Activated CD4-positive, alpha-beta T cell treated with anti-CD3 and anti-CD28 coated beads for 36 hours (primary cell): ENCODE results near the gene GPALPP1. TPM values are rescaled to one million over a fixed set of nuclear protein-coding genes. Genes with fewer than 3 reads are reported as not detected.
"Not testable (repeated sequence)": the region's sequence is repeated elsewhere in the genome, so short reads cannot be mapped to it uniquely, and the experiment has no call there.

Experiments used
- ATAC-seq: fragments of 200-7000 bp; cut with Tn5 transposase; one replicate; pipeline ENCODE4 v1.10.0; 2021; ENCODE audit warnings: mild to moderate bottlenecking, moderate library complexity
- CTCF ChIA-PET: fragments of 350-600 bp; sonication (Branson Sonifier 250); formaldehyde crosslinking; loops from one replicate; lab custom pipeline; 2021; ENCODE audit warnings: antibody characterized with exemption; lab: Charles Lee
- POLR2A ChIA-PET: fragments of 350-600 bp; sonication (Branson Sonifier 250); formaldehyde crosslinking; loops from one replicate; lab custom pipeline; 2021; ENCODE audit warnings: antibody characterized with exemption, inconsistent platforms; lab: Charles Lee
- DNase-seq: peaks from one replicate; pipeline ENCODE4 v3.0.0-alpha.2; 2020
- H3K27ac Mint-ChIP-seq: one replicate; pipeline ENCODE4 v1.8.0; 2021; ENCODE audit warnings: mixed read lengths
- H3K27me3 Mint-ChIP-seq: one replicate; pipeline ENCODE4 v1.8.0; 2021; ENCODE audit warnings: mixed read lengths
- H3K36me3 Mint-ChIP-seq: one replicate; pipeline ENCODE4 v1.8.0; 2021; ENCODE audit warnings: low read depth, mixed read lengths
- H3K4me1 Mint-ChIP-seq: one replicate; pipeline ENCODE4 v1.8.0; 2021; ENCODE audit warnings: mixed read lengths
- H3K4me3 Mint-ChIP-seq: one replicate; pipeline ENCODE4 v1.8.0; 2021; ENCODE audit warnings: mild to moderate bottlenecking, moderate library complexity, mixed read lengths
- H3K9me3 Mint-ChIP-seq: one replicate; pipeline ENCODE4 v1.8.0; 2021; ENCODE audit warnings: low read depth, mixed read lengths
- intact Hi-C, 2 experiments: fragments of 100-400 bp; cut with DNase I in 1 of 2; cut with micrococcal nuclease in 1 of 2; formaldehyde crosslinking; loops; one replicate each; pipeline versions ENCODE4 v1.14.2 to v1.15.1; 2022 to 2024; cut with DNase I, micrococcal nuclease
- total RNA-seq, 2 experiments: library from RNA; stranded (reverse); gene quantifications; one replicate each; pipeline ENCODE4 v1.2.3, GENCODE V29; 2021

The GPALPP1 gene, protein sequence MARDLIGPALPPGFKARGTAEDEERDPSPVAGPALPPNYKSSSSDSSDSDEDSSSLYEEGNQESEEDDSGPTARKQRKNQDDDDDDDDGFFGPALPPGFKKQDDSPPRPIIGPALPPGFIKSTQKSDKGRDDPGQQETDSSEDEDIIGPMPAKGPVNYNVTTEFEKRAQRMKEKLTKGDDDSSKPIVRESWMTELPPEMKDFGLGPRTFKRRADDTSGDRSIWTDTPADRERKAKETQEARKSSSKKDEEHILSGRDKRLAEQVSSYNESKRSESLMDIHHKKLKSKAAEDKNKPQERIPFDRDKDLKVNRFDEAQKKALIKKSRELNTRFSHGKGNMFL
- 10 to 100 TPM; 31.8 to 40.5 TPM for total RNA-seq

DNA sequence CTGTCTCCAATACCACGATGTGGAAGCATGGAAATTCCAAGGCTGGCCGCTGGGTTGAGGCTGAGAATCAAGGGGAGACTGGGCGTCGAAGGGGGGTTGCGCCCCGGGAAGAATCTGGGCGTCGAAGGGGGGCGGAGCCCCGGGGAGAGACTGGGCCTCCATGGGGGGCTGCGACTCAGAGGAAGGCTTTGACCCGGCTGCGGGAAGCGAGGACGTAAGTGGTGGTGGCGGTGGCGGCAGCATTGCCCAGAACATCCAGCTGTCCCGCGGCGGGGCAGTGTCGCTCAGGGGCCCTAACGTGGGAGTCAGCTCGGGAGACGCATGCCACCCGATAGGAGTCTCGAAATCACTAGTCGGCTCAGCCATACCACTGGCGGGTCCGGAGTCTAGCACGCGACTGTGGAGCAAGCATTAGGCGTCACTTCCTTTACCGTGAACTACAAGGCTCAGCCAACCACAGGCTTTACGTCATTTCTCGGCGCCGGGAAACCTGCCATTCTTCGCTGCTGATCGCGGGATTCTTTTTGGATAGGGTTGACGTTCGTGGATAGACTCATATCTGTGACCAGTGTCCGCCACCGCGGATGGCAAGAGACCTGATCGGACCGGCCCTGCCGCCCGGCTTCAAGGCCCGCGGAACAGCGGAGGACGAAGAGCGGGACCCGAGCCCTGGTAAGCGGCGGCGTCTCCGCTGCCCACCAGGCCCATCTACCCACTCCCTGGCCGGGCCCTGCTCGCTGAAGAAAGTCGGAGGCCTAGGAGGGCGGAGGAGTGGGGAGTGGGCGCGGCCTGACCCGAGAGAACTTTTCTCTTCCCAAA lies at the start of gene GPALPP1, which contains the start of gene NUFIP1:
Gene GPALPP1, plus strand, starts transcription at position 468 of the 819 bp plus-strand sequence. Its CDS starts 117 bp downstream, at position 585.
Gene NUFIP1, minus strand, starts transcription at position 401 of the 819 bp plus-strand sequence. Its CDS starts 35 bp downstream, at position 366.
- CTCF ChIA-PET, result interaction anchor here (0.8 kb wide), 1 partner anchor 423 kb away, joined by 3 read pairs; no protein-coding TSS in a partner anchor
- ATAC-seq, result peak; percentile 99

DNA sequence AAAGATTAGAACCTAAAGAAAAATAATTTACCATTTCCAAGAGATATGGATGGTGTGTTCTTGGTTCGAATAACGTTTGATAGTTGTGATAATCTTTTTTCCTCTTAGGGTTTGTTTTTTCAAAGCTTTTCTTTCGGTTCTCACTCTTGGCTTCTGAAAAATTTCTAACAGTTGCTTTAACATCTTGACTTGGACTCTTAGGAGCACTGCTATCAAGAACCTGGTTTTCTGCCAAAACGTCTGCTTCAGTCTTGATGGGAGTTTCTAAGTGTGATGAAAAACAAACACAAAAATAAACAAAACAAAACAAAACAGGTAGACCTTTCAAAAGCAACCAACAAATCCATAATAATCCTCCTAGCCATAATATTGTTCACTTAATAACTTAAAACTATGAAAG lies 45.9 kb upstream of the GPALPP1 start:
- intact Hi-C loops, DNase-seq, ATAC-seq, POLR2A ChIA-PET, H3K27ac Mint-ChIP-seq, H3K9me3 Mint-ChIP-seq, H3K27me3 Mint-ChIP-seq, H3K4me1 Mint-ChIP-seq, H3K4me3 Mint-ChIP-seq: not testable (repeated sequence)
- CTCF ChIA-PET, result interaction anchor here (0.6 to 2.9 kb wide), 6 partner anchors 25 to 545 kb away, joined by 3 to 11 read pairs (median 5); no protein-coding TSS in a partner anchor
- H3K36me3 Mint-ChIP-seq, result peaks cover 18% of the 10 kb centered on the region

More for the DNA sequence above, at the start of gene GPALPP1, which contains the start of gene NUFIP1:
- no peaks in the 10 kb centered on the region for H3K27me3 Mint-ChIP-seq
- intact Hi-C loops, result loop anchor here (1.0 to 5.0 kb wide), 9 partner anchors 71 to 1063 kb away; partner anchors contain the start of genes COG3 (in 1 of the 2), GTF2F2 (in 1 of the 2), SLC25A30 (in 1 of the 2) and TPT1 (in 1 of the 2)
- POLR2A ChIA-PET, result interaction anchor here (0.8 kb wide), 1 partner anchor 104 kb away, joined by 3 read pairs; no protein-coding TSS in a partner anchor
- H3K9me3 Mint-ChIP-seq, result no peaks in the 10 kb centered on the region
- peak; percentile 97 for DNase-seq
- peaks cover 12% of the 10 kb centered on the region for H3K36me3 Mint-ChIP-seq
- peaks cover 57% of the 10 kb centered on the region for H3K4me1 Mint-ChIP-seq
- H3K4me3 Mint-ChIP-seq, result peak within 1 kb of the TSS; percentile 98
- H3K27ac Mint-ChIP-seq, result peak within 1 kb of the TSS; percentile 96

DNA sequence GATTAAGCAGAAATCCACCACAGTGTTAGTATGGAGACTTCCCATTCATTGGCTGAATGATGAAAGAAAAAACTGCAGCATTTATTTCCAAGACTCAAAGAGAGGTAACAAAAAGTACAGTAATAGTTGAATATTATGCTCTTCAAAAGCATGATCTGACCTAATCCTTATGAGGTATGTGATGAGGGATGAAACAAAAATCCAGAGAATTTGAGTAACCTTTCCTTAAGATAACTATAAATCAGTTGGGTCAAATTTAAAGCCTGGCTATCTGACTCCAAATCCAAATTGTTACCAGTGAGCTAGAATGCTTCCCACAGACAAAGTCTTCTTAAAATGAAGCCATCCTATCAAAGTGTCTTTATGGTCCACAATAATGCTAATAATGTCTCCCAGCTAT lies 38.2 kb upstream of the GPALPP1 start:
- CTCF ChIA-PET, result interaction anchor here (0.9 kb wide), 1 partner anchor 34 kb away, joined by 3 read pairs; no protein-coding TSS in a partner anchor
- H3K36me3 Mint-ChIP-seq, result peaks cover 19% of the 10 kb centered on the region
- no peak overlapping the region for H3K27ac Mint-ChIP-seq
- H3K4me1 Mint-ChIP-seq, result no peaks in the 10 kb centered on the region
- H3K27me3 Mint-ChIP-seq, result no peaks in the 10 kb centered on the region
- DNase-seq, result no peak
- no peaks in the 10 kb centered on the region for H3K9me3 Mint-ChIP-seq
- intact Hi-C loops, result no loop called here
- POLR2A ChIA-PET, result no interaction called here
- H3K4me3 Mint-ChIP-seq, result no peak overlapping the region
- no peak for ATAC-seq

DNA sequence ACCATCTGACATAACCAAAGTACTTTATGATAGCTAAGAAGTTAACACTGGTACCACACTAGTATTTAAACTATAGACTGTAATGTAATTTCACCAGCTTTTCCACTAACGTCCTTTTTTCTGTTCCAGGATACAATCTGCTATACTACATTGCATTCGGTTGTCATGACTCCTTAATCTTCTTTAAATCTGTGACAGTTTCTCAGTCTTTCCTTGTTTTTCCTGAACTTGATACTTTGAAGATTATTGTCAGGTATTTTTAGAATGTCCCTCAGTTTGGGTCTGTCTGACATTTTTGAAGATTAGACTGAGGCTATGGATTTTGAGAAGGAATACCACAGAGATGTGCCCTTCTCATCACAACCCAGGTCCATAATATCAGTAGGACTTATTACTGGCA lies 36.7 kb upstream of the GPALPP1 start:
- no peaks in the 10 kb centered on the region for H3K27me3 Mint-ChIP-seq
- ATAC-seq, result no peak
- H3K36me3 Mint-ChIP-seq, result peaks cover 19% of the 10 kb centered on the region
- ChIA-PET CTCF (no interaction called here), POLR2A (no interaction called here)
- intact Hi-C loops, result no loop called here
- DNase-seq, result no peak
- H3K4me3 Mint-ChIP-seq, result no peak overlapping the region
- H3K27ac Mint-ChIP-seq, result no peak overlapping the region
- no peaks in the 10 kb centered on the region for H3K4me1 Mint-ChIP-seq
- H3K9me3 Mint-ChIP-seq, result no peaks in the 10 kb centered on the region

DNA sequence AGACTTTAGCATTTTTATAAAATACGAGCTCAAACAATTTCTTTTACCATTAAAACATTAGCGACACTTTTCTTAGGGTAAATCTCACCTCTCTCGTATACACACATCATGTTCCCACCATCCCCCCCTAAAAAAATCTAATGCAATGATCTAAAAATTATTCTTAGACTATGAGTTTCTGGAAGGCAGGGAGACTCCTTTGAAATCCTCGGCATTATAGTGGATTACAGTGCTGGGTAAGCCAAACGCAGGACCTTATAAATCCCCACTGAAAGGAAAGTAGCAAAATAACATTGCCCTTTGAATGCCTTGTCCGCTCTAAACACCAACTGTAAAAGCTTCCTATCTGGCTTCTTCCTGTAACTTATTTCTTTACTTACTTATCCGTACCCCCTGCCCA lies 35.1 kb upstream of the GPALPP1 start:
- intact Hi-C loops, result no loop called here
- DNase-seq (no peak), ATAC-seq (no peak)
- Mint-ChIP-seq H3K9me3 (no peaks in the 10 kb centered on the region), H3K36me3 (peaks cover 14% of the 10 kb centered on the region), H3K4me3 (no peak overlapping the region), H3K27me3 (no peaks in the 10 kb centered on the region), H3K27ac (no peak overlapping the region), H3K4me1 (no peaks in the 10 kb centered on the region)
- CTCF ChIA-PET, result interaction anchor here (0.8 to 1.1 kb wide), 2 partner anchors 12 to 15 kb away, joined by 3 read pairs; no protein-coding TSS in a partner anchor
- POLR2A ChIA-PET, result no interaction called here

DNA sequence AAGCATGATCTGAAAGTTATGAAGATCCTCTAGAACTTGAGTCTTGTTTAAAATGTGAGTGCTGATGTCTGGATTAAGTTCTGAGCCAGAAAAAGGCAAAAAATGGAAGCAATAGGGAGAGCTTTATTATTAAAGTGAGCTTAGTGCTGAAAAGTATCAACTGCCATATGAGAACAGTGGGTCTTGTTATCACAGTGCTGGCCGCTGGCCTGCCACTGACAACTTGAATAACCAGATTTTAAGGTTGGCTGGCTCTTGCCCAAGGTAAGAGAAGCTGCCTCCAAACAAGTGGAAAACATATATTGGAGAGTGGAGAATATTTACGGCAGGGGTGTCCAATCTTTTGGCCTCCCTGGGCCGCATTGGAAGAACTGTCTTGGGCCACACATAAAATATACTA lies 33.9 kb upstream of the GPALPP1 start:
- no peaks in the 10 kb centered on the region for H3K27me3 Mint-ChIP-seq
- intact Hi-C loops, result no loop called here
- H3K27ac Mint-ChIP-seq, result no peak overlapping the region
- no peaks in the 10 kb centered on the region for H3K4me1 Mint-ChIP-seq
- H3K9me3 Mint-ChIP-seq, result no peaks in the 10 kb centered on the region
- no peak overlapping the region for H3K4me3 Mint-ChIP-seq
- ChIA-PET POLR2A (interaction anchor here (0.8 kb wide), 1 partner anchor 540 kb away, joined by 3 read pairs; no protein-coding TSS in a partner anchor), CTCF (interaction anchor here (2.1 kb wide), 1 partner anchor 13 kb away, joined by 4 read pairs; no protein-coding TSS in a partner anchor)
- H3K36me3 Mint-ChIP-seq, result peaks cover 18% of the 10 kb centered on the region
- ATAC-seq (no peak), DNase-seq (no peak)

DNA sequence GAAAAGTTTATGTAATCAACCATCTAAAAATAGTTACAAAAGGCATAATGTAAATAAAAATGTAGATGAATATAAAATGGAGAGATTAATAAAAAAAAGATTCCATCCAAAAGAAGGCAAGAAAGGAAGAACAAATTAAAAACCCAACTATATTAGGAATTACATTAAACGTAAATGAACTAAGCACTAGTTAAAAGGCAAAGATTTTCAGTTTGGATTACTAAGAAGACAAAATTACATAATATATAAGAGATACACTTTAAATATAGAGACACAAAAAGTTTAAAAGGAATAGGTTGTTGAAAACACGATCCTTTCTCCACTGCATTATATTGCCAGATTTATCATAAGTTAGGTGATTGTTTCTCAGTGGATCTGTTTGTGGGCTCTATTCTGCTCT lies 27.3 kb upstream of the GPALPP1 start:
- POLR2A ChIA-PET, result no interaction called here
- Mint-ChIP-seq H3K27ac (no peak overlapping the region), H3K4me3 (no peak overlapping the region), H3K36me3 (peaks cover 52% of the 10 kb centered on the region), H3K27me3 (no peaks in the 10 kb centered on the region), H3K4me1 (peaks cover 2% of the 10 kb centered on the region), H3K9me3 (peaks cover 11% of the 10 kb centered on the region)
- no peak for ATAC-seq
- no peak for DNase-seq
- CTCF ChIA-PET, result no interaction called here
- intact Hi-C loops, result no loop called here

DNA sequence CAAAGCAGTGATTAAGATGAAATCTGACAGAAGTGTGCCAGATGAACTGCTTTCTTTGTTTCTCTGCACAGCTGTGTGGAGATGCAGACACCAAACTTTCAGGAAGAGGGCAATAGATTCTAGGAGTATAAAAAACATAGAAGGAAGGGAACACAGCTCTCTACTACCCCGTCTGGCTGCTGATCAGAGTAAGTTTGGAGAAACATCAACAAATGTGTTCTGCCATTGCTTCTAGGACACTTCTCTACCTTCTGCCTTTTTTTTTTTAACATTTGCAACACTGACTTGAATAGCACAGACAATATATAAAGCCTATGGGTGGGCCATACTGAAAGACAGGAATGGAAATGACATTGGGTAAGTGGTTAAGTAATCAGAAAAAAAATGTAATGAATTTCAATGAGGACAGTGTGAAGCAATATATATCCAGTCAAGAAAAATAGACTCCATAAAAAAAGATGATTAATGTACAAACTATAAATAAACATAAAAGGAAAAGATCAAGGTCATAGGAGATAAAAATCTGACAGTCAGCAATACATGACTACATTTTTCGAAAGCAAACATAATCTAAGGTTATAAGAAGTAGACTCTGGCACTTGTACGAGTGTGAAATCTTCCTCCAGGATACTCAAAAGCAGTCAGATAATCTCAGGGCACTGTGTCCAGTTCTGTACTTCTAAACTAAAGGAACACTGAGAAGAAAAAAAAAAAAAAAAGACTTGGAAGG lies 21.5 kb upstream of the GPALPP1 start:
- POLR2A ChIA-PET, result interaction anchor here (0.7 kb wide), 1 partner anchor 1323 kb away, joined by 6 read pairs; no protein-coding TSS in a partner anchor
- Mint-ChIP-seq H3K4me3 (no peak overlapping the region), H3K27ac (no peak overlapping the region), H3K36me3 (peaks cover 33% of the 10 kb centered on the region), H3K27me3 (no peaks in the 10 kb centered on the region), H3K9me3 (peaks cover 3% of the 10 kb centered on the region), H3K4me1 (peaks cover 2% of the 10 kb centered on the region)
- intact Hi-C loops, result no loop called here
- DNase-seq, result no peak
- CTCF ChIA-PET, result interaction anchor here (0.7 to 3.3 kb wide), 2 partner anchors 25 to 1065 kb away, joined by 3 to 11 read pairs; no protein-coding TSS in a partner anchor
- ATAC-seq, result no peak

DNA sequence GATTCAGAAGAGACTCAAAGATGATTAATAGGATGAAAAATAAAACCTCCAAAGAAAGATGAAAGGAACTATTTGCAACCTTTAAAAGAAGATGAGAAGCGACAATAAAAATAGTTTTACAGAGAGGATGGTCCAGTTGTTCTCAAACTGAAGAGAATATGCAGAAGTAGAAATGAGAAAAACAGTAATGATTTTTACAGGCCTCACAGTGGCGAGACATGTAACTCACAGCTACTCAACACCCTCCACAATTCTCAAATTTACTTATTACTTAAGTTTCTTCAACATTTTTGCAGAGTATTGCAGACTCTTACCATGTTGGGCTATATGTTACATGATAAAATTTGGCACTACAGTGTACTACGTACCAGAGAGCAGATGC lies 20.9 kb upstream of the GPALPP1 start:
- intact Hi-C loops, result no loop called here
- POLR2A ChIA-PET, result no interaction called here
- Mint-ChIP-seq H3K27ac (no peak overlapping the region), H3K9me3 (peaks cover 3% of the 10 kb centered on the region), H3K4me3 (no peak overlapping the region), H3K27me3 (no peaks in the 10 kb centered on the region), H3K36me3 (peaks cover 27% of the 10 kb centered on the region), H3K4me1 (peaks cover 2% of the 10 kb centered on the region)
- ATAC-seq (no peak), DNase-seq (no peak)
- CTCF ChIA-PET, result interaction anchor here (0.9 to 3.3 kb wide), 2 partner anchors 14 to 25 kb away, joined by 3 to 11 read pairs; no protein-coding TSS in a partner anchor
